ENCODE measurements around the gene BEAN1. TPM values are rescaled to one million over a fixed set of nuclear protein-coding genes. Genes with fewer than 3 reads are reported as not detected.

The BEAN1 gene
- total and polyA plus RNA-seq, 9 of the 15 experiments (the other 6 are each of a cell fraction or from before 2014, with no cell fraction given), result not detected

DNA sequence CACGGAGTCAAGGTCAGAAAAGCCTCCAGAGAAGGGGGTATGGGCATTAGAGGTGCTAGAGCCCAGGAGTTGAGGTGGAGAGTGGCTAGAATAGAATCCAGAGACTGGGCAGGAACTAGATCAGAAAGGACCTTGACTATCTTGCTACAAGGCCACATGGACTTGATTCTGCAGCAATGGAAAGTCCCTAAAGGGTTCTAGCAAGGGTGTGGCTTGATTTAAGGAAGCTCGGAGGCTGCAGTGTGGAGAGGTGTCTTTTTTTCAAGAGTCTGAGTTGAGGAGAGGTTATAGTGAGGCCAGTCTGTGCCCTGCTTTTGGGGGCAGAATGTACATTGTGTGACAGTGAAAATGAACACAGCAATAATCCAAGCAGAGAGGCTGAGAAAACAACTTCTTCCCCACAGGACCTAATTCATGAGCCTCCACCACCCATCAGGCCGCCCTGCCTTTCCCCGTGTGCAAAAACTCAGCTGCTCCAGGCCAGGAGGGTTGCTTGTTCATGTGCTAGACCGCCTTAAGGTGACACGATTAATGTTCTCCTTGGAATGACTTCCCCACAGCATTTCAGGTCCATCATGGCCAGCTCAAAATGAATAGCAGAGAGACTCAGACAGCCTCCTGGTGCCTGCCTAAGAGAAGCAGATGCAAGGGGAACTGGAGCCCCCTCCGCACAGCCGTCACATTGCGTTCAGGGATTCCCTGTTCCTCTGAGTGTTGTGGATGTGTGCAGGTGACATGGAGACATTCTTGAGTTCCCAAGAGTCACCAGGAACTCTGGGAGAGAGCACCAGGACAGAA is 8.7 kb upstream of the BEAN1 start:
- Histone ChIP-seq H3K9me3 (replicated peaks; ENCODE audit: control insufficient read depth, insufficient read depth, low read depth, low read length) (no peaks in the 10 kb centered on the region), H3K79me2 (ENCODE audit: control insufficient read depth, insufficient read depth, low read length) (no peaks in the 10 kb centered on the region), H3K4me1 (replicated peaks in 1 of 2; ENCODE audit: control insufficient read depth in 2 of 2, insufficient read depth in 2 of 2, low read length in 2 of 2) (no peaks in the 10 kb centered on the region), H2AFZ (ENCODE audit: low read depth, low read length) (no peak overlapping the region), H3K9me1 (ENCODE audit: control insufficient read depth, insufficient read depth, low read length) (no peaks in the 10 kb centered on the region), H3K36me3 (ENCODE audit: control insufficient read depth, insufficient read depth, low read length) (no peaks in the 10 kb centered on the region), H3K27ac (ENCODE audit: extremely low read depth, low read depth, low read length) (no peak overlapping the region), H3K9ac (ENCODE audit: insufficient read depth in 1 of 2, low read depth in 2 of 2, low read length in 2 of 2) (no peak overlapping the region), H3K27me3 (ENCODE audit: control insufficient read depth in 2 of 2, insufficient read depth in 2 of 2, low read length in 2 of 2) (peaks cover 5 to 30% of the 10 kb centered on the region in 2 experiments; a peak in 4 of 5 replicates), H4K20me1 (replicated peaks; ENCODE audit: control insufficient read depth, insufficient read depth, low read length) (no peaks in the 10 kb centered on the region), H3K4me3 (no peak overlapping the region), H3K4me2 (ENCODE audit: insufficient read depth, low read length) (no peak overlapping the region)
- ChIA-PET CTCF (ENCODE audit: low intra/inter-chr PET ratio) (no interaction called here), POLR2A (interaction anchor here (0.9 kb wide), 1 partner anchor 57 kb away, joined by 3 read pairs; no protein-coding TSS in a partner anchor)
- in situ Hi-C loops (cut with MboI), result no loop called here
- ATAC-seq (no peak), DNase-seq (ENCODE audit: extremely low read depth in 1 of 4, low spot score in 3 of 4) (no peak), FAIRE-seq (no peak)
- intact Hi-C loops (cut with micrococcal nuclease), result no loop called here
- 2% methylated on average over 9 of the region's 9 CpGs for WGBS (ENCODE audit: insufficient coverage, low coverage, missing lambda C conversion rate)
- BruUV-seq (replicated peaks), result no TSS peak
- TF ChIP-seq SIRT6 (IDR thresholded peaks at IDR 0.05; ENCODE audit: low read depth, low read length) (no peak), SIN3B (IDR thresholded peaks at IDR 0.05; ENCODE audit: low read depth) (no peak), ZNF780A (CRISPR knock-in tag; IDR thresholded peaks at IDR 0.05) (no peak), ARID1B (IDR thresholded peaks at IDR 0.05) (no peak), CREBBP (IDR thresholded peaks at IDR 0.05; ENCODE audit: low read depth, low read length) (no peak), ZNF121 (CRISPR knock-in tag; conservative IDR thresholded peaks at IDR 0.05) (no peak), ZNF23 (CRISPR knock-in tag; IDR thresholded peaks at IDR 0.05) (no peak), ERF (CRISPR knock-in tag; IDR thresholded peaks at IDR 0.05) (no peak), NUFIP1 (IDR thresholded peaks at IDR 0.05; ENCODE audit: partially characterized antibody) (no peak), ZNF408 (CRISPR knock-in tag; IDR thresholded peaks at IDR 0.05; ENCODE audit: low read depth) (no peak)
- TF ChIP-seq, protein P1, sequence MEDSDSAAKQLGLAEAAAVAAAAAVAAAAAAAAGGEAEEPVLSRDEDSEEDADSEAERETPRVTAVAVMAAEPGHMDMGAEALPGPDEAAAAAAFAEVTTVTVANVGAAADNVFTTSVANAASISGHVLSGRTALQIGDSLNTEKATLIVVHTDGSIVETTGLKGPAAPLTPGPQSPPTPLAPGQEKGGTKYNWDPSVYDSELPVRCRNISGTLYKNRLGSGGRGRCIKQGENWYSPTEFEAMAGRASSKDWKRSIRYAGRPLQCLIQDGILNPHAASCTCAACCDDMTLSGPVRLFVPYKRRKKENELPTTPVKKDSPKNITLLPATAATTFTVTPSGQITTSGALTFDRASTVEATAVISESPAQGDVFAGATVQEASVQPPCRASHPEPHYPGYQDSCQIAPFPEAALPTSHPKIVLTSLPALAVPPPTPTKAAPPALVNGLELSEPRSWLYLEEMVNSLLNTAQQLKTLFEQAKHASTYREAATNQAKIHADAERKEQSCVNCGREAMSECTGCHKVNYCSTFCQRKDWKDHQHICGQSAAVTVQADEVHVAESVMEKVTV (CRISPR knock-in tag; IDR thresholded peaks at IDR 0.05), result no peak
- TF ChIP-seq, protein P2, sequence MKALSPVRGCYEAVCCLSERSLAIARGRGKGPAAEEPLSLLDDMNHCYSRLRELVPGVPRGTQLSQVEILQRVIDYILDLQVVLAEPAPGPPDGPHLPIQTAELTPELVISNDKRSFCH (CRISPR knock-in tag; IDR thresholded peaks at IDR 0.05), result no peak
- TF ChIP-seq, protein P2 (tag; IDR thresholded peaks at IDR 0.05), result no peak
- TF ChIP-seq, protein P3, sequence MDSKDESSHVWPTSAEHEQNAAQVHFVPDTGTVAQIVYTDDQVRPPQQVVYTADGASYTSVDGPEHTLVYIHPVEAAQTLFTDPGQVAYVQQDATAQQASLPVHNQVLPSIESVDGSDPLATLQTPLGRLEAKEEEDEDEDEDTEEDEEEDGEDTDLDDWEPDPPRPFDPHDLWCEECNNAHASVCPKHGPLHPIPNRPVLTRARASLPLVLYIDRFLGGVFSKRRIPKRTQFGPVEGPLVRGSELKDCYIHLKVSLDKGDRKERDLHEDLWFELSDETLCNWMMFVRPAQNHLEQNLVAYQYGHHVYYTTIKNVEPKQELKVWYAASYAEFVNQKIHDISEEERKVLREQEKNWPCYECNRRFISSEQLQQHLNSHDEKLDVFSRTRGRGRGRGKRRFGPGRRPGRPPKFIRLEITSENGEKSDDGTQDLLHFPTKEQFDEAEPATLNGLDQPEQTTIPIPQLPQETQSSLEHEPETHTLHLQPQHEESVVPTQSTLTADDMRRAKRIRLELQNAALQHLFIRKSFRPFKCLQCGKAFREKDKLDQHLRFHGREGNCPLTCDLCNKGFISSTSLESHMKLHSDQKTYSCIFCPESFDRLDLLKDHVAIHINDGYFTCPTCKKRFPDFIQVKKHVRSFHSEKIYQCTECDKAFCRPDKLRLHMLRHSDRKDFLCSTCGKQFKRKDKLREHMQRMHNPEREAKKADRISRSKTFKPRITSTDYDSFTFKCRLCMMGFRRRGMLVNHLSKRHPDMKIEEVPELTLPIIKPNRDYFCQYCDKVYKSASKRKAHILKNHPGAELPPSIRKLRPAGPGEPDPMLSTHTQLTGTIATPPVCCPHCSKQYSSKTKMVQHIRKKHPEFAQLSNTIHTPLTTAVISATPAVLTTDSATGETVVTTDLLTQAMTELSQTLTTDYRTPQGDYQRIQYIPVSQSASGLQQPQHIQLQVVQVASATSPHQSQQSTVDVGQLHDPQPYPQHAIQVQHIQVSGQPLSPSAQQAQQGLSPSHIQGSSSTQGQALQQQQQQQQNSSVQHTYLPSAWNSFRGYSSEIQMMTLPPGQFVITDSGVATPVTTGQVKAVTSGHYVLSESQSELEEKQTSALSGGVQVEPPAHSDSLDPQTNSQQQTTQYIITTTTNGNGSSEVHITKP (IDR thresholded peaks at IDR 0.05; ENCODE audit: partially characterized antibody), result no peak

Measured in K562 (cell line).